Stimulated activated CD4-positive, alpha-beta T cell treated with anti-CD3 and anti-CD28 coated beads, Interleukin-1b, Interleukin-23, amount 100 ng/mL, for 4 hours (primary cell): ENCODE measurements around the gene SLC9A8.

ENCODE experiments used
- DNase-seq, 2 donors: peaks; one replicate each; pipeline ENCODE4 v3.0.0-alpha.2; 2020; ENCODE audit warnings: low read depth in 2 of 2

The SLC9A8 gene

GRCh38 chr20:49813305-49813974 is 812 bp downstream of the SLC9A8 start:
- no peak for DNase-seq

GRCh38 chr20:49814057-49814694 is 1.5 kb downstream of the SLC9A8 start:
- DNase-seq, result no peak

GRCh38 chr20:49818816-49819215 is 6.2 kb downstream of the SLC9A8 start:
- no peak for DNase-seq

GRCh38 chr20:49819702-49820101 is 7.1 kb downstream of the SLC9A8 start:
- no peak for DNase-seq

- no peak for DNase-seq
Observed at GRCh38 chr20:49821381-49821780, 8.8 kb downstream of the SLC9A8 start.

DNA sequence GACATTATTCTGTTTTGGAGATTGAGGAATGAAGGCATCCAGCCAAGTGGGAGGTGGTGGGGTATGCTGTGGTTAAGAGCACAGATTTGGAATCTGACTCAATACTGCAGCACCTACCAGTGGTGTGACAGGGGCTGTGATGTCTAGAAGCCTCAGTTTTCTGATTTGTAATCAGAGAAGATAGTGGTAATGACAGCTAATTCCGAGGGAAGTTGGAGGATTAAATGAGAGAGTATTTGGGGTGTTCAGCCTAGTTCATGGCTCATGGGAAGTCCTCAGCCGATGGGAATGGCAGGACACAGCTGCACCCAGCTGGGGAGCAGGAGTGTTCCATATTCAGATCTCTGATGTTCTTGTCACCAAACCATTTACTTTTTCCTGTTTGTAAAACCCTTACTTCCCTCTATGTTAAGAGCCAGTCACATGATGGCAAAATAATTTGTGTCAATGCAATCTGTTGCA is 9.3 kb downstream of the SLC9A8 start:
- DNase-seq, result no peak

GRCh38 chr20:49823152-49823847 is 10.7 kb downstream of the SLC9A8 start:
- DNase-seq, result peak in 1 of 2 donors; percentile 18

- no peak for DNase-seq
Observed at GRCh38 chr20:49824206-49824605, 11.6 kb downstream of the SLC9A8 start.

- DNase-seq, result no peak
Observed at GRCh38 chr20:49825521-49826033, 12.9 kb downstream of the SLC9A8 start.

DNA sequence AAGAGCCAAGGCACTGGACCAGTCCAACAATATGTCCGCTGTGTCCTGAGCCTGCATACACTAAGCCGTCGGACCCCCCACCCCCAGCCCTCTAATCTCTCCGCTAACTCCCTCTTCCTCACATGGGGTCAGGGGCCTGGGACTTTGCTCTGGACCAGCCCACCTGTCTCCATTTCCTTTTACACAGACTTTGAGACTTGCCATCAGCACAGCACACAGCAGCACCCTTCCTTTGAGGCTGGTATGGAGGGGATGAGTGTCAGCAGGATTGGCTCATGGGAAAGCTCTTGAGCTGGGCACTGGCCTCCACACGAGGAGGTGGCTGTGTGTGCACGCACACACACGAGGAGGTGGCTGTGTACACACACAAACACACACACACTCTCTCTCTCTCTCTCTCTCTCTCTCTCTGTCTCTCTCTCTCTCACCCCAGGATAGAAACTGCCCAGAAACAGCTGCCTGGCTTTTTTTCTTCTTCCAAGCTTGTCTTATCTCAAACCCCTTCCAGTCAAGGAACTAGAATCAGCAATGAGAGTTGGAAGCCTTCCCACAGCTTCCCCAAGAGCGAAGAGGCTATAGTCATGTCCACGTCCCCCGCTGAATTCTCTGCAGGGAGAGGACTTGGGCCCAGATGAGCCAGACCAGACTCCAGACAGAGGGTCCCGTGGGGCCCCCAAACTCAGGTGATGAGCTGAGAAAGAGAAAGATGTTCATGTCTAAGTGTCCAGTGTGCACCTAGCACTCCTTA is 18.6 kb downstream of the SLC9A8 start:
- no peak for DNase-seq

DNA sequence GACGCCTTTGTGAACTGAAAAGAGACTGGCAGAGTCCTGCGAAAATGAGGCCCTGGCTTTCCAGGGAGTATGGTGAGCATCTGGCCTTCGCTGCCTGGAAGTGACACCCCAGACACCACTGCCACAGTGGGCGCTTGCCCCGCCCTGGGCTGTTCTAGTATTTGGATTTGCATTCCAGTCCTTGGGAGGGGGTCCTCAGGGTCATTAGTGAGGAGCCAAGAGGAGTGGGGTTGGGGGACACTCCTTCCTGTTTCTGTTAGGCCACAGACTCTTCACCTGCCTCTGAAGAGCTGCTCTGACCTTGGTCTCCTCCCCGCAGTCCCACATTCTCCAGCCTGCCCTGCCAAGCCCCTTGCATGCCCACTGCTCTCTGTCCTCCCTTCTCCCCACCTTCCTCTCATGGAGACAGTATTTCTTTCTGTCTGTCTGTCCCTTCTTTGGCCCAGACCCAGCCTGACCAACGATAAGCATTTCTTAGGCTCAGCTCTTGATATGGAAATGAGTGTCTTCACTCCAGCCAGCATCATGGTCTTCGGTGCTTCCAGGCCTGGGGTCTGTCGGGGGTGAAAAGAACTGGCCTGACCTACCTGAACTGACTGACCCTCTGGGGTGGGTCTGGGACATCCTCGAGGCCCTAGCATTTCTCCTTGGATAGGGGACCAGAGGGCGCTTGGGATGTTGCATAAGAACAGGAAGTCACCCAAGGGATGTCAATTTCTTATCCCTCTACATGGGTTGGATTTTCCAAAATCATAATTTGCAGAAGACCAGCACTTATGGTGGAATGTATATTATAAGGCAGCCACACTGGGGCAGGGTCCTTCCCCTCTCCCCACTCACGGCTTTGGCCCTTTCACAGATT is 19.4 kb downstream of the SLC9A8 start:
- no peak for DNase-seq

GRCh38 chr20:49832632-49833327 is 20.2 kb downstream of the SLC9A8 start:
- no peak for DNase-seq

DNA sequence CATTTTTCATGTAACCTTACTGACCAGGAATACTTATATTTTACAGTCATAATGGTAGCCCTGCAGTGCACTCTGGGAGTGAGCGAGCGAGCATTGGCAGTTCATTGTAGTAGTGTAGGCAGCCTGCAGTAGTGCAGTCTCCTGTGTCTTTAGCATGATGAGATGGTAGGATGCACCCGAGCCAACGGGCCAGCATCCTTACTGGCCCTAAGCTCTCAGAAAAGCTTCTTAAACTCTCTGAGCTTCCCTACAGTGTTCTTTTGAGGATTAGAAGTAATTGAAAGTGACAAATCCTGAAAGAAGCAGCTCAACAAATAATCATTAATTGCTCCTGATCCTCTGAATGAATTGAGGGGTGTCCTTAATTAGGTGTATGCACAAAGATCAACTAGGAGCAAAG is 20.9 kb downstream of the SLC9A8 start:
- DNase-seq, result no peak

- DNase-seq, result no peak
Observed at GRCh38 chr20:49835031-49835430, 22.4 kb downstream of the SLC9A8 start.

- no peak for DNase-seq
Observed at GRCh38 chr20:49838546-49838945, 25.9 kb downstream of the SLC9A8 start.

DNA sequence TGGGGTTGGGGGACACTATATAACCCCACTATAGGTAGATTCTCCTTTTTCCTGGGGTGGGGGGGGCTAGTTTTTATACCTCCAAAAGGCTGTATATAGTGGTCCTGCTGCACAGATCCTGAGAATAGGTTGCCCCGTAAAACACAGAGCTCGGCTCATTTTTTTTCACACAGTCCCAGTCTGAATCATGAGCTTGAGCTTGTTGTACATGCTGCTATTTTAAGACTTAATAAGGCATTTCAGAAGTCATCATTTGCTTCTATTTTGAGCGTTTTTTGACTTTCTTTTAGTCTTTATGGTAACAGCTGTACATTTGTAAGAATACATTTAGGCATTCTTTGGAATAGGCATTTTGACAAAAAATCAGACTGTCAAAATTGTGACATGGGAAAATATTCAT is 30.5 kb downstream of the SLC9A8 start:
- no peak for DNase-seq

- DNase-seq, result no peak
Observed at GRCh38 chr20:49843770-49844380, 31.2 kb downstream of the SLC9A8 start.

DNA sequence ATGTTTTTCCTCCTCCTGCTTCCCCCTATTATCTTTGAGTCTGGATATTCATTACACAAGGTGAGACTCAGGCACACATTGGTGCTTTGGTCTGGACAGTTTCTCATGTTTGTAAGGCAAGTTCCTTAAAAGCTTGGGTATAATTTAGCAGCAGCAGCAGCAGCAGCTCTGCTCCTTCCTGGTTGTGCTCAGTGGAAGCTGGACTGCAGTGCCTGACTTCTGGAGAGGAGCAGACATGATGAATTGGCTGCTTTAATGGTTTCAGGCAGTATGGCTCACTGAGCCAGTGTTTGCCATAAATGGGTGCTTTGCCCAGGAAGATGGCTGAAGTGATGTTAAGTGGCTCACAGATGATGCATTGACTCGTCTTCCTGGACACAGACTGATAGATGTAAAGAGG is 32.4 kb downstream of the SLC9A8 start:
- no peak for DNase-seq

GRCh38 chr20:49846206-49846807 is 33.7 kb downstream of the SLC9A8 start:
- peak; percentile 5 to 55 for DNase-seq
